AG20443 (cell line): ENCODE measurements around the gene C10orf120.

ENCODE experiments used
- DNase-seq: peaks from one replicate; pipeline ENCODE4 v3.0.0; 2012; ENCODE audit warnings: low spot score, mixed read lengths

C10orf120 gene

DNA sequence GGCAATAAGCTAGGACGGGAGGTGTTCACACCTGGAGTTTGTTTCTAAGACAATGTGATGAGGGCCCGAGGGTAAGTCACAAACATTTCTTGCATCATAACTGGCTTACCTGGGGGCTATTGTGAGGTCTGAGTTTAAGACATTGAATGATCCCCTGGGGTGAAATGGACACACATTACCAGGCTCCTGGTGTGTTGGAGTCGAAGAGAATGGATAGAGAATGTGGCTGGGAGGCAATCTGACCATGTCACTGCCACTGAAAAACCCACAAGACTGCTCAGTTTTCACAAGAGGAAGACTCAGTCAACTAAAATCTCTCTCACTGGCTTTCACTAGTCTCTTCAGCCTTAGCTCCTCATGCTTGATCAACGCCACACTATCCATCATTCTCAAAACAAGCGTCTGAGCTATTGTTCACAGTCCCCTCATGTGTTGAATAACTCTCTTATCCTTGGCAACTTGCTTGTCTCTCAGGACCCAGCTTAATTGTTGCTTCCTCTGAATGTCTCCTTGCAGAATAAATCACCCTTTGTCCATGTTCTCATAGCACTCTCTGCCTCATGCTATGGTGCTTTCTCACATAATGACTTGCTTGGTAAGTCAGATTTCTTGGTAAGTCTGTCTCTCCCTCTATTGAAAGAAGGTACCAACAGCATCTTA, at the start of gene C10orf120:
C10orf120 (minus strand) TSS at position 51 of the 660 bp plus-strand sequence. CDS start 56 bp downstream, outside the sequence.
- no peak for DNase-seq

DNA sequence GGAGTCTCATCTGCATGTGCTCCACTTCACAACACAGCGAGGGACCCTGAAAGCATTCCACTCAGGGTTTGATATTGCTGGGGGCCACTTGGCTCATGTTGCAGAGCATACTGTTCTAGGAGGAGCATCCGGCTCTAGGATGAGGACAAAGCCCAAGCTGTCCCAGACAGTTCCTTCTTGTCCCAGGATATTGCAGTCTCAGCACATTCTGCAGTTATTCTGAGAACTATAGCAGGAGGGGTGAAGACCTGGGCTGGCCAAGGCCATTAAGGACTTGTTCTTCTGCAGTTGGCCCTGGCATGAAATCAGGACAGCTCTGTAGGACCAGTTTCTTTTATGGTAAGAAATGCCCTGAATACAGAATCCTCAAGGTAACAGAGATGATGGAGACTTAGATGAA, 48.9 kb upstream of the C10orf120 start:
- no peak for DNase-seq

DNA sequence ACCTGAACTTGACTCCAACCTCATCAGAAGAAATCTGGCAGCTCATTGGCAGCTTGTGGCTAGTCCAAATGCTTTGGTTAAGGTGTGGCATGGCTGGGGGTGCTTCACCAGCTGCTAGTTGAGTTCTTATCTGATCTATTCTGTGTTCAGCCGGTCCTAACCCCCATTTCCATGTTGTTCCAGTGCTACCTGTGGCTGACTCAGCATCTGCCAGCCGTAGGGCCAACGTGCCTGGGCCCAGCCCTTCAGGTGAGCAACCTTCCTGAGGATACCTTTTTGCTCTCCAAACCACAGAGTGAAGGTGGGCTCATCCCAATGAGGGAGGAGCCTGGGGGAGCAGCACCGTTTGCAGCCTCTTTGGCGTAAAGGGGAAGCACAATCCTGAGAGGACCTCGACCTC, 46.8 kb upstream of the C10orf120 start:
- DNase-seq = no peak

GRCh38 chr10:122744257-122744656, 44.6 kb upstream of the C10orf120 start:
- no peak for DNase-seq

- no peak for DNase-seq
These were observed 41.0 kb upstream of the C10orf120 start for GRCh38 chr10:122740640-122741039.

GRCh38 chr10:122738031-122738430, 38.4 kb upstream of the C10orf120 start:
- no peak for DNase-seq

DNA sequence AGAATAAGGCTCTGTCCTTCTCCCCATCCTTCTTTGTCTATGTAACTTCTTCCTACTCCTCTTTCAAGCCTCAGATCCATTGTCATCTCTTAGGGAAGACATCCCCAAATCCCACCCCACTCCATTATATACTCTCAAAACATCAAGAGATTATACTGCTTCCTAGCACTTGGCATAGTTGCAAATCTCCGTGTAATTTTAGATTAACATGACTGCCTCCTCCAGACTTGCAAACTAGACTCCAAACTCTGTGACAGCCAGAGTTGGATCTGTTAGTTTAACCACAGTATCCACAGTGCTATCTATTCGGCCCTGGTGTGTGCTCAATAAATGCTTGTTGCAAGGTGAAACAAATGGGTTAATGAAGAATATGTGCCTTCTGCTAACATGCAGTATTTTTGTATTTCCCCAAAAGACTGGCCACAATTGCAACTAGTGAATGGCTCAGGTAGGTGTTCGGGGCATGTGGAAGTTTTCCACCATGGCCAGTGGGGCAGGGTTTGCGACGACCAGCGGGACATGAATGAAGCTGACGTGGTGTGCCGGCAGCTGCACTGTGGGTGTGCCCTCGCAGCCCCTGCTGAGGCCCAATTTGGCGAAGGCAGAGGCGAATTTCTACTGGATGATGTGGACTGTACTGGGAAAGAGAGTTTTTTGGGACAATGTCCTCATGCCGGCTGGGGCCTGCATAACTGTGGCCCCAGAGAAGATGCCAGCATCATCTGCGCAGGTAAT, 34.5 kb upstream of the C10orf120 start:
- no peak for DNase-seq

GRCh38 chr10:122733443-122733842, 33.8 kb upstream of the C10orf120 start:
- DNase-seq = no peak

- no peak for DNase-seq
These were observed 30.6 kb upstream of the C10orf120 start for GRCh38 chr10:122730238-122730637.

DNA sequence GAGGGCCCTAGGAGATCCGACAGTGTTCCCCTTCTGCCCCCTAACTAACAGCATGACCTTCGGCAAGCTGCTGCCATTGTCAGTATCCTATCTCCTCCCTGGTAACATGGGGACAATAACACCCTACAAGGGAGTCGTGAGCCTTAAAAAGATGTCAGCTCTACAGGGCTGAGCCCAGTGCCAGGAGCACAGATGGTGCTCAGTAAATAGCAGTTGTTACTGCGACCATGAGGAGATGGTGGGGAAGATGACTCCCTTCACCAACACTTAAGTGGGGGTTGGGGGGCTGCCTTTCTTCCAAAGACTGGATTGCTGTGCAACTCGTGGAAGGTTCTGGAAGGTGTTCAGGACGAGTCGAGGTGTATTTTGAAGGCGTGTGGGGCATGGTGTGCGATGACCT, 29.5 kb upstream of the C10orf120 start:
- no peak for DNase-seq

DNA sequence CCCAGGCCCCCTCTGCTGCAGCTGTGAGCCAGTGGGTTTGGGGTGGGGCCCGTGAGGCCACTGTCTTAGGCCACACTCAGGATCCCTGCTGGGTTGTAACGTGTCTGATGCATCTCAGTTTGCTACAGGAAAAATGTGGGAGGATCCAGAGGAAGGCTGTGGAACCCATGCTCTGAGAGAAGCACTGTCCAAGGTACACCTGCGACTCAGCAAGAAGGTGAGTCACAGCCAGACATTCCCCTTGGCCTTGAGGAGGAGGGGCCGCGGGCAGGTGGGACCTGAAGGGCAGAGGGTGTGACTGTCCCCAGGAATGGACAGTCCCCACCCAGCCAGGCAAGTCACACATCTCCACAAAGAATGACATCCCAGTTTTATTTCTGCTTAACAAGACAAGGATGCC, 27.8 kb upstream of the C10orf120 start:
- no peak for DNase-seq

DNA sequence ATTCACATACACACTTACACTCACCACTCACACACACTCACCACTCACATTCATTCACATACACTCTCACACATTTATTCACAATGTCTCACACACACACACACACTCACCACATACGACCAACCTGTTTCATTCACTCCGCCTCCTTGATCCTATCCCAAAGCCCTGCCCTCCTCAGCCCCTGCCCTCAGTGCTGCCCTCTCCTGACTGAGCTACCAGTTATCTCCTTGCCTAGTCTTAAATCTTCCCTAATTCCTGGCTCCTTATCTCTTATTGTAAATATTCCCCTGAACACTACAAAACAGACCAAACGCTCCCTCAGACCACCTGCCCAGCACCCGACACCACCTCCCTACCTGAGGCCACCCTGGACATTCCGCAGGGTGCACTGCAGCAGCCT, 26.1 kb upstream of the C10orf120 start:
- DNase-seq = no peak

GRCh38 chr10:122725006-122725405, 25.4 kb upstream of the C10orf120 start:
- DNase-seq = no peak

GRCh38 chr10:122721111-122721510, 21.5 kb upstream of the C10orf120 start:
- no peak for DNase-seq

- DNase-seq = no peak
These were observed 16.4 kb upstream of the C10orf120 start for GRCh38 chr10:122716025-122716424.

GRCh38 chr10:122715576-122715975, 15.9 kb upstream of the C10orf120 start:
- DNase-seq = no peak

- DNase-seq = no peak
These were observed 13.6 kb upstream of the C10orf120 start for GRCh38 chr10:122713091-122713885.

DNA sequence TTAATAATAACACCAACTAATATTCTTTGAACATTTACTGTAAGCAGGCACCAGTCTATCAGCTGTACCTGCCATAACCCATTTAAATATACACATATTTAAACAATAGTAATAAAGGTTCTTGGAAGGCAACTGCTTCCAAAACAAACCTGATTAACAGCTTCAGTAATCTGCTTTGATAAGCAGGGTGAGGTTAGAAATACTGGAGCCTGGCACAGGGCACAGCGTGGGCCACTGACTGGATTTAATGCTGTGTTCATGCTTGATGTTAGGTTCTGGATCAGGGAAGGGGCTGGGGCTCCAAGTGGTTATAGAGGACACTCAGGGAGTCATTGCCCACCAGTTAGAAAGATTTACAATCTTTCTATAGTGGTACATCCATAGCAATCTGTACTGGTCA, 10.9 kb upstream of the C10orf120 start:
- no peak for DNase-seq

GRCh38 chr10:122709971-122710370, 10.3 kb upstream of the C10orf120 start:
- DNase-seq = no peak

DNA sequence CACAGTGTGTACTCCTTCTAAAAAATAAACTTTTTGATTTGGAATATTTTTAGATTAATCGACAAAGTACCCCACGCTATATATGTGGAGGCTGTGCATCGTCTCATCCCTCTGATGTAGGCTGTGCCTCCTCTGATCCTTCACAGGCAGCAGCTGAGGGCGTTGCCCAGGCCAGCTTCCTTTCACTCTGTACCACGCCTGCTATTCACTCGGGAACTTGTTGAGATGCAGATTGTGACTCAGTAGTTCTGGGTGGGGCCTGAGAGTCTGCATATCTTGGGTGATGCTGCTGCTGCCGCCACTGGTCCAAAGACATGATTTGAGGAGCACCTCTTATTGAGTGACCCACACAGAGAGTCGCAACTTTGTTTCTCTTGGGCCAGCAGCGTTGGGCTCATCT, 7.9 kb upstream of the C10orf120 start:
- no peak for DNase-seq

GRCh38 chr10:122706947-122707346, 7.3 kb upstream of the C10orf120 start:
- DNase-seq = no peak

GRCh38 chr10:122706467-122706866, 6.8 kb upstream of the C10orf120 start:
- no peak for DNase-seq
